Measurements from ENCODE around the gene CPXCR1.
"Not testable (repeated sequence)": the region's sequence is repeated elsewhere in the genome, so short reads cannot be mapped to it uniquely, and the experiment has no call there.

Gene CPXCR1

DNA sequence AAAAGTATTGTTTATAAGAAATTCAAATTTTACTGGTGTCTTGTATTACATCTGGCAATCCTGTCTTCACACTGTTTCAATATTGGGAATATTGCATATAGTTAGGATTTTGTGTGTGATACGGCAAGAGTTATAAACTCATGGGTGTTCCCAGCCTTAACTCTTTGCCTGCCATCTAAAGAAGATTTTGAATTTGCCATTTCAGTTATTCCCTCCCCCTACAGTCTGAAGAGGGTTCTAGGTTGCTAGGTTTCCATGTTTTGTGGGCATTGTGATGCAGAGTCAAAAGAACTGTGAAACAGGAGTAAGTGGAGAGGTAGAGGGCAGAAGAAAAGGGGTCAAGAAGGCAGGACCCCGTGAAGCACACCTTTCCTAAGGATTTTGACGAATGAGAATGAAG lies at the start of gene CPXCR1:
CPXCR1 (plus strand) TSS at position 301 of the 400 bp plus-strand sequence. CDS start 6,190 bp downstream, outside the sequence.
- no peak for DNase-seq

DNA sequence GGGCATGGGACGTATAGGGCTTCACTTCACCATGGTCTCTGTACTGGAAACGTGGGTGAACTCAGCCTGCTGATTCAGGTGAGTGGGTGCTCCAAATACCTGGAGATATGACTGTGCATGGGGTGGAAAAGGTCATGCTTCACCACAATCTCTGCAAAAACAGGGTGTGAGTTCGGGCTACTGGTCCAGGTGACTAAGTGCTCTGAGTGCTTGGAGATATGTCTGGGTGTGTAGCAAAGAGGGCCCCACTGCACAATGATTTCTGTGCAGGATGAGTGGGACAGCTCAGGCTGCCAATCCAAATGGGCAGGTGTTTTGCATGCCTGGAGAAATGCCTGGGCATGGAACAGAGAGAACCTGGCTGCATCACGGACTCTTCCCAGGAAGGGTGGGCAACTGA lies 11.2 kb upstream of the CPXCR1 start:
- DNase-seq, result no peak

DNA sequence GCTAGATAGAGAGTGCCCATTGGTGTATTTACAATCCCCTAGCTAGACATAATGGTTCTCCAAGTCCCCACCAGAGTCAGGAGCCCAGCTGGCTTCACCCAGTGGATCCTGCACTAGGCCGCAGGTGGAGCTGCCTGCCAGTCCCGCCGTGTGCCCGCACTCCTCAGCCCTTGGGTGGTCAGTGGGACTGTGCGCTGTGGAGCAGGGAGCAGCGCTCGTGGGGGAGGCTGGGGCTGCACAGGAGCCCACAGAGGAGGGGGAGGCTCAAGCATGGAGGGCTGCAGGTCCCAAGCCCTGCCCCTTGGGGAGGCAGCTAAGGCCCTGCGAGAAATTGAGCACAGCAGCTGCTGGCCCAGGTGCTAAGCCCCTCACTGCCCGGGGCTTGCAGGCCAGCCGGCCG lies 810 bp upstream of the CPXCR1 start:
- DNase-seq, result not testable (repeated sequence)

DNA sequence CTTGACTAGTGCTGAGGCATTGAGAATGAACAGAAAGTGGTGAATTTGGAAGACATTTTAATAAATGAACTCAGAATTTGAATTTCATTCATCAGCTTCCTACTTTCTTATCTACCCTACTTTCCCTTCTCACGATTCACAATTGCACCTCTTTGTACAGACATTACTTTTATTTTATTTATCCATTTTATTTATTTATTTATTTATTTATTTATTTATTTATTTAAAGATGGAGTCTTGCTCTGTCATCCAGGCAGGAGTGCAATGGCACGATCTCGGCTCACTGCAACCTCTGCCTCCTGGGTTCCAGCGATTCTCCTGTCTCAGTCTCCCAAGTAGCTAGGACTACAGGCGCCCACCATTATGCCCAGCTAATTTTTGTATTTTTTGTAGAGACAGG lies 5.3 kb downstream of the CPXCR1 start:
- not testable (repeated sequence) for DNase-seq

DNA sequence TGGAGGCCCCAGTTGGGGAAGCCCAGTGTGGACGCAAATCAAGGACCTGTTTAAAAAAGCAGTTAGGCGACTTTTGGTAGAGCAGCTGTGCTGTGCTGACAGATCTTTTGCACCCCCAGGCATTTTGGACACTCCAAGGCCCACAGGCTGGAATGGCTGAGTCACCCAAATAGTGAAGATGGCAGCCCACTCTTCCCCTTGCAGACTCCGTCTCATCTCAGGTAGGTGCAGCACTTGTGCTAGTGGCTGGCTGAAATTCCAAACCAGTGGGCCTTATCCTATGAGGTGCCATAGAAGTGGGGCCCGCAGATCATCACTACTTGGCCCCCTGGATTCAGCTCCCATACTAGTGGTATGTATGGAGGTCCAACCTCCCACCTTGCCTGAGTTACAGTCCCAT lies 42.8 kb downstream of the CPXCR1 start:
- no peak for DNase-seq

Measured in cerebellar nuclear complex (tissue), 1 donor.